ENCODE data around the gene CD68.

The CD68 gene

GRCh38 chr17:7579001-7579833 lies at the start of gene CD68:
Gene CD68 (plus strand): TSS chr17:7579638. CDS start chr17:7579678, 40 bp downstream.
- DNase-seq (ENCODE audit: low read depth in 1 of 2, low spot score in 1 of 2), result no peak

GRCh38 chr17:7530023-7530900 lies 49.2 kb upstream of the CD68 start:
- no peak for DNase-seq (ENCODE audit: low read depth in 1 of 2, low spot score in 1 of 2)

GRCh38 chr17:7538050-7538449 lies 41.4 kb upstream of the CD68 start:
- no peak for DNase-seq (ENCODE audit: low read depth in 1 of 2, low spot score in 1 of 2)

GRCh38 chr17:7538891-7539545 lies 40.4 kb upstream of the CD68 start:
- no peak for DNase-seq (ENCODE audit: low read depth in 1 of 2, low spot score in 1 of 2)

GRCh38 chr17:7541074-7541621 lies 38.3 kb upstream of the CD68 start:
- no peak for DNase-seq (ENCODE audit: low read depth in 1 of 2, low spot score in 1 of 2)

- DNase-seq (ENCODE audit: low read depth in 1 of 2, low spot score in 1 of 2), result no peak
These were observed 34.5 kb upstream of the CD68 start for GRCh38 chr17:7544911-7545310.

- peak; percentile 27 to 44 for DNase-seq (ENCODE audit: low read depth in 1 of 2, low spot score in 1 of 2)
These were observed 30.6 kb upstream of the CD68 start, which contains the start of gene TNFSF12 for GRCh38 chr17:7548585-7549400. Gene TNFSF12 (plus strand): TSS chr17:7549058. CDS start chr17:7549154, 96 bp downstream.

GRCh38 chr17:7549401-7550055 lies 29.9 kb upstream of the CD68 start:
- DNase-seq (ENCODE audit: low read depth in 1 of 2, low spot score in 1 of 2), result peak in 1 of 2 donors; percentile 17

GRCh38 chr17:7550344-7550743 lies 29.1 kb upstream of the CD68 start:
- no peak for DNase-seq (ENCODE audit: low read depth in 1 of 2, low spot score in 1 of 2)

GRCh38 chr17:7551396-7551795 lies 28.0 kb upstream of the CD68 start:
- DNase-seq (ENCODE audit: low read depth in 1 of 2, low spot score in 1 of 2), result no peak

GRCh38 chr17:7552621-7553051 lies 26.8 kb upstream of the CD68 start:
- DNase-seq (ENCODE audit: low read depth in 1 of 2, low spot score in 1 of 2), result no peak

GRCh38 chr17:7553356-7553755 lies 26.1 kb upstream of the CD68 start:
- no peak for DNase-seq (ENCODE audit: low read depth in 1 of 2, low spot score in 1 of 2)

- DNase-seq (ENCODE audit: low read depth in 1 of 2, low spot score in 1 of 2), result no peak
These were observed 24.0 kb upstream of the CD68 start for GRCh38 chr17:7555320-7555948.

- no peak for DNase-seq (ENCODE audit: low read depth in 1 of 2, low spot score in 1 of 2)
These were observed 22.8 kb upstream of the CD68 start for GRCh38 chr17:7556627-7557026.

- DNase-seq (ENCODE audit: low read depth in 1 of 2, low spot score in 1 of 2), result no peak
These were observed 22.2 kb upstream of the CD68 start for GRCh38 chr17:7557147-7557764.

GRCh38 chr17:7557775-7558543 lies 21.5 kb upstream of the CD68 start:
- no peak for DNase-seq (ENCODE audit: low read depth in 1 of 2, low spot score in 1 of 2)

- no peak for DNase-seq (ENCODE audit: low read depth in 1 of 2, low spot score in 1 of 2)
These were observed 20.7 kb upstream of the CD68 start, which contains the start of gene TNFSF13 for GRCh38 chr17:7558544-7559319. Gene TNFSF13 (plus strand): TSS chr17:7558750. CDS start chr17:7559040, 290 bp downstream.

Measured in activated T-helper 1 cell treated with anti-CD3 and anti-CD28 coated beads, Interleukin-2, amount 50 U/mL, for 16 hours (primary cell).